Measurements from ENCODE around the gene HSD17B8.

Gene HSD17B8

DNA sequence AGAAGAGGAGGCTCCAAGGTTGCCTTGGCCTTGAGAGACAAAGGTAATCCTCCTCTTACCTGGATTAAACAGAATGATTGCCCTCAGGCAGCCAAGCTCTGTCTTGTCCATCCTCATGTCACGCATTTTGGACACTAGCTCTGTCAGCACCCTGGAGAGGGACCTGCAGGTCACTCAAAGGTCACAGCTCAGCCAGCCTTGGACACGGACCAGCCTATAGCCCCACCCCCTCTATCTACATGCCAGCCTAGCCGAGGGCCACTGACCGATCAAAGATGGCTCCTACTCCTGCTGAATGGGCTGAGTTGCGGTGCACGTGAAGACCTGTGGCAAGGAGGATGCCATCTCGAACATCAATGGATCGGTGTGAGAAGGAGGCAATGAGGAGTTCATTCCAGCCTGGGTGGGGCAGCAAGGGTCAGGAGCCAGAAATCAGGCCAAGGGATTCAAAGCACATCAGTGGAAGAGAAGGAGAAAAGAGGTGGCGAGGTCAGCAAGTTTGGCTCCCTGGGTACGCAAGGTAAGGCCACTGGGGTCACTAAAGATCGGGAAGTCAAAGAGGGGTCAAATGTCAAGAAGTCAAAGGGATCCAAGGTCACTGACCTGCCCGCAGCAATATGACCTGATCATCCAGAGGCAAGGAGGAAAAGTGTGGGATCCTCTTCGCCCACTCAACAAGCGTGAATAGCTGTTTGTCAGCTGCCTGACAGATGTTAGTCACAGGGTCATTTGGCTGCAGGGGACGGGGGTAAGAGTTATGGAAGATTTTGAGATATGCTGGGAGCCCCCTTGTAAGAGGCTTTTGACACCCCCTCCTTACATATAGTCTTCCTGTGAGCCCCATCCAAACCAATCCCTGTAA is 8.9 kb upstream of the HSD17B8 start:
- H3K27ac ChIP-seq: no peak overlapping the region
- no peak overlapping the region for H3K4me3 ChIP-seq (ENCODE audit: low read depth, low read length)
- peaks cover 31% of the 10 kb centered on the region for H3K36me3 ChIP-seq (replicated peaks)
- in situ Hi-C loops (cut with HindIII; ENCODE audit: low pct_ligation_motif_present, low sequenced_read_pairs): no loop called here
- peaks cover 20% of the 10 kb centered on the region for H3K27me3 ChIP-seq (replicated peaks)
- TF ChIP-seq, protein P1, sequence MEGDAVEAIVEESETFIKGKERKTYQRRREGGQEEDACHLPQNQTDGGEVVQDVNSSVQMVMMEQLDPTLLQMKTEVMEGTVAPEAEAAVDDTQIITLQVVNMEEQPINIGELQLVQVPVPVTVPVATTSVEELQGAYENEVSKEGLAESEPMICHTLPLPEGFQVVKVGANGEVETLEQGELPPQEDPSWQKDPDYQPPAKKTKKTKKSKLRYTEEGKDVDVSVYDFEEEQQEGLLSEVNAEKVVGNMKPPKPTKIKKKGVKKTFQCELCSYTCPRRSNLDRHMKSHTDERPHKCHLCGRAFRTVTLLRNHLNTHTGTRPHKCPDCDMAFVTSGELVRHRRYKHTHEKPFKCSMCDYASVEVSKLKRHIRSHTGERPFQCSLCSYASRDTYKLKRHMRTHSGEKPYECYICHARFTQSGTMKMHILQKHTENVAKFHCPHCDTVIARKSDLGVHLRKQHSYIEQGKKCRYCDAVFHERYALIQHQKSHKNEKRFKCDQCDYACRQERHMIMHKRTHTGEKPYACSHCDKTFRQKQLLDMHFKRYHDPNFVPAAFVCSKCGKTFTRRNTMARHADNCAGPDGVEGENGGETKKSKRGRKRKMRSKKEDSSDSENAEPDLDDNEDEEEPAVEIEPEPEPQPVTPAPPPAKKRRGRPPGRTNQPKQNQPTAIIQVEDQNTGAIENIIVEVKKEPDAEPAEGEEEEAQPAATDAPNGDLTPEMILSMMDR (IDR thresholded peaks at IDR 0.05; ENCODE audit: low read depth, low read length, missing control alignments): no peak
- DNase-seq: no peak

DNA sequence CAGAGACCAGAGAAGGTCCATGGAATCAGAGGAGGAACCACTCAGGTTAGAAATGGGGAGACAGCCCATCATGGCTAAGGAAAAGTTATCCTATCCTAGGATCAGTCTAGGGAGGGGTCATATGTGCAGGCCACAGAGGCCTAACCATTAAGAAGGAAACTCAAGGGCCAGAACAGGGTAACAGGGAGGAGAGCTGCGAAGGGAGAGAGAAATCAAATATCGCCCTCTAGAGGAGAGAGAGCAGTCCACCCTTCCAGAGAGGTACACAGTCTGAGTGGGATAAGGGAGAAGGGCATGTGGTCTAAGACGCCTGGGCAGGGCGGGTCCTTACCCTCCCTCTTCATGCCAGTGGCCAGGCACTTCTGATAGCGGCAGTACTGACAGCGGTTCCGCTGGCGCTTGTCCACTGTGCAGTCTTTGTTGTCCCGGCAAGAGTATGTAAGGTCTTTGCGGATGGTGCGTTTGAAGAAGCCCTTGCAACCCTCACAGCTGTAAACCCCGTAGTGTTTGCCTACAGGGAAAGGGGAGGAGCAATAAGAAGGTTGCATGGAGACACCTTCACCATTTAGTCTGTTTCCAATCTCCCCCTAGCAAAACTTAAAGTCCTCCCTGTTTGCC is 6.9 kb upstream of the HSD17B8 start:
- DNase-seq: peak; percentile 61
- no peak overlapping the region for H3K4me3 ChIP-seq (ENCODE audit: low read depth, low read length)
- in situ Hi-C loops (cut with HindIII; ENCODE audit: low pct_ligation_motif_present, low sequenced_read_pairs): no loop called here
- peaks cover 3% of the 10 kb centered on the region for H3K27me3 ChIP-seq (replicated peaks)
- TF ChIP-seq, protein P1 (IDR thresholded peaks at IDR 0.05; ENCODE audit: low read depth, low read length, missing control alignments): peak; percentile 81
- H3K36me3 ChIP-seq (replicated peaks): peaks cover 44% of the 10 kb centered on the region
- H3K27ac ChIP-seq: no peak overlapping the region

DNA sequence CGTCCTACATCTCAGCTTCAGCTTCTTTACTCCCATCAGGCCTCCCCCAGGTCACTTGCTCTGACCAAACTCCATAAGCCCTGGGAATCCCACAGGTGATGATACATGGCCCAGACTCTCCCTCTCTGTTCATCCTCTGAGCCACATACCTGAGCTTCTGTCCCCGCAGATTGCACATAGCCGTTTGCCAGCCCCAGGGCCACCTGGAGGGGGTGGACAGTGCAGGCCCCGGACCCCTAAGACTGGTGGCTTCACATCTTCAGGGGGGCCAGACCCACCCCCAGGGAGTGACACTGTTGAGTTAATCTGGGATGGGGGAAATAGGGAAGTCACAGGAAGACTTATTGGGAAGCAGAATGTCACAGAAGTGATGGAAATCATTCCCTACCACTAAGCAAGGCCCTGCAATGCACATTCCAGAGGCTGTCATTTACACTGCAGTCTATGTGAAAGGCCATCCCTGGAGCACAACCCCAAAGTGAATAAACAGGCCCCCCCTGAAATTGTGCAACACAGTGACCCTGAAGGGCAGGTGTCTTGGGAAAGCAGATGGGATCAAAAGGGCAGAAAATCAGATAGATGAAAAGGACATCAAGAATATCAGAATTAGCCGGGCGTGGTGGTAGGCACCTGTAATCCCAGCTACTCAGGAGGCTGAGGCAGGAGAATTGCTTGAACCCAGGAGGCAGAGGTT is 6.1 kb upstream of the HSD17B8 start:
- Histone ChIP-seq H3K4me3 (ENCODE audit: low read depth, low read length) (no peak overlapping the region), H3K27me3 (replicated peaks) (no peaks in the 10 kb centered on the region), H3K27ac (no peak overlapping the region), H3K36me3 (replicated peaks) (peaks cover 52% of the 10 kb centered on the region)
- TF ChIP-seq, protein P1 (IDR thresholded peaks at IDR 0.05; ENCODE audit: low read depth, low read length, missing control alignments): no peak
- in situ Hi-C loops (cut with HindIII; ENCODE audit: low pct_ligation_motif_present, low sequenced_read_pairs): no loop called here
- DNase-seq: no peak

DNA sequence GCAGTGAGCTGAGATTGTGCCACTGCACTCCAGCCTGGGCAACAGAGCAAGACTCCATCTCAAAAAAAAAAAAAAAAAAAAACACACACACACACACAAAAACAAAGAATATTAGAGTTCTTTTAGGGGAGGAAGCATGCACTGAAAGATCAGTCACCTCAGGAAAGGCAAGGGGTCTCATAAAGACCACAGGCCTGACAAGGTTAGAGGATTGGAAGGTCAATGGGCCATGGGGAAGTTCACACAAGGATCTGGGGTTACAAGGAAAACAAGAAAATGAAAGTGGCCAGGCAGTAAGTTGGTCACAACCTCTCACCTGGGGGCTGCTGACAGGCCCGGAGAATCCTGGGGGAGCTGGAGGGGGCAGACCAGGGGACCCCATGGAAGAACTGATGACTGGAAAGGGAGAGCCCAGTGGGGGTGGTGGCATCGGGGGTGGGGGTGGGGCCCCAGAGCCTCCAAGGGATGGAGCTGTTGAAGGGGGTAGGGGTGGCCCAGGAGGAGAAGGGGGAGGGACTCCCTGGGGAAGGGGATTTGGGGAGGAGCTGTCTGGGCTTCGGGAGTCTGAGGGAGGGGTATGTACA is 5.5 kb upstream of the HSD17B8 start:
- no peaks in the 10 kb centered on the region for H3K27me3 ChIP-seq (replicated peaks)
- no peak for DNase-seq
- in situ Hi-C loops (cut with HindIII; ENCODE audit: low pct_ligation_motif_present, low sequenced_read_pairs): no loop called here
- H3K27ac ChIP-seq: no peak overlapping the region
- TF ChIP-seq, protein P1 (IDR thresholded peaks at IDR 0.05; ENCODE audit: low read depth, low read length, missing control alignments): no peak
- peak overlapping the region; percentile 69 for H3K4me3 ChIP-seq (ENCODE audit: low read depth, low read length)
- peaks cover 58% of the 10 kb centered on the region for H3K36me3 ChIP-seq (replicated peaks)

DNA sequence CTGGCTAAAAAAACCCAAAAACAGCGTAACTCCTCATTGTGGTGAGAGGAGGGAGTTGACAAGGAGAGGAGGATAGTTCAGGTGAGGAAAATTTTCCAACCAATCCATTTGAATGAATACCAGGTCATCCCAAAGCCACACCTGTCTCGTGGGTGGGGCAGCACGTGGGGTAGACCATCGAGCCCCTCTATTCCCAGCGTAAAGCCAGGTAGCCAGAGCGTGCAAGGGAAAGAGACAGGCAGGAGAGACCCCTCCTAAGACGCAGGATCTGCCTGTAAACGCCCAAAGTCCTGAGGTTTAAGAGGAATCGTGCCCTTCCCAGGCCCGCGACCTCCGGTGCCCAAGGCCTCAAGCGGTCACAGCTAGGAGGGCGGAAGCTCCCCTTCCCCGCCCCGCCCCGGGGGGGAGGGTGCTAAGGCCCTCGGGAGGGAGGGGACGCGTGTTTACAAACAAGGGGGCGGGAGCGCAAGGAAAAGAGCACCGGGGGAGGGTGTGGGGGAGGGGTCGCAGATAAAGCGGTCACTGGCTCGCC is 4.7 kb upstream of the HSD17B8 start:
- Histone ChIP-seq H3K36me3 (replicated peaks) (peaks cover 53% of the 10 kb centered on the region), H3K27me3 (replicated peaks) (no peaks in the 10 kb centered on the region), H3K27ac (peak overlapping the region; percentile 95), H3K4me3 (ENCODE audit: low read depth, low read length) (peak overlapping the region; percentile 69)
- in situ Hi-C loops (cut with HindIII; ENCODE audit: low pct_ligation_motif_present, low sequenced_read_pairs): no loop called here
- TF ChIP-seq, protein P1 (IDR thresholded peaks at IDR 0.05; ENCODE audit: low read depth, low read length, missing control alignments): no peak
- peak; percentile 31 for DNase-seq

Data from brain microvascular endothelial cell (primary cell).